WERI-Rb-1 (cell line): ENCODE data around the gene ANKRD49.

Experiments
- DNase-seq: peaks from one replicate; pipeline ENCODE4 v3.0.0-alpha.2; 2020
- H3K27ac ChIP-seq: fragments of 250-450 bp; sonication (Bioruptor Pico); 2 replicates; pipeline ENCODE4 v1.5.1; 2020; ENCODE audit warnings: mild to moderate bottlenecking, moderate library complexity
- H3K27me3 ChIP-seq: fragments of 250-450 bp; sonication (Bioruptor Pico); 2 replicates; pipeline ENCODE4 v1.5.1; 2021; ENCODE audit warnings: mild to moderate bottlenecking, low read depth, moderate library complexity; ENCODE audit not compliant: insufficient read depth, severe bottlenecking
- H3K36me3 ChIP-seq: fragments of 250-450 bp; sonication (Bioruptor Pico); 2 replicates; pipeline ENCODE4 v1.5.1; 2020; ENCODE audit warnings: mild to moderate bottlenecking, moderate library complexity
- H3K4me3 ChIP-seq: 2 replicates; pipeline ENCODE4 v1.5.1; 2011; ENCODE audit warnings: low read depth, mild to moderate bottlenecking, control low read depth, low read length
- H3K9me3 ChIP-seq: fragments of 250-450 bp; sonication (Bioruptor Pico); 2 replicates; pipeline ENCODE4 v1.5.1; 2021; ENCODE audit warnings: mild to moderate bottlenecking, moderate library complexity; ENCODE audit not compliant: severe bottlenecking
- CTCF ChIP-seq: IDR thresholded peaks from 2 replicates; pipeline ENCODE4 v1.5.1; 2011; ENCODE audit warnings: low read depth, mild to moderate bottlenecking, control low read depth, inconsistent platforms, low read length

ANKRD49 gene

DNA sequence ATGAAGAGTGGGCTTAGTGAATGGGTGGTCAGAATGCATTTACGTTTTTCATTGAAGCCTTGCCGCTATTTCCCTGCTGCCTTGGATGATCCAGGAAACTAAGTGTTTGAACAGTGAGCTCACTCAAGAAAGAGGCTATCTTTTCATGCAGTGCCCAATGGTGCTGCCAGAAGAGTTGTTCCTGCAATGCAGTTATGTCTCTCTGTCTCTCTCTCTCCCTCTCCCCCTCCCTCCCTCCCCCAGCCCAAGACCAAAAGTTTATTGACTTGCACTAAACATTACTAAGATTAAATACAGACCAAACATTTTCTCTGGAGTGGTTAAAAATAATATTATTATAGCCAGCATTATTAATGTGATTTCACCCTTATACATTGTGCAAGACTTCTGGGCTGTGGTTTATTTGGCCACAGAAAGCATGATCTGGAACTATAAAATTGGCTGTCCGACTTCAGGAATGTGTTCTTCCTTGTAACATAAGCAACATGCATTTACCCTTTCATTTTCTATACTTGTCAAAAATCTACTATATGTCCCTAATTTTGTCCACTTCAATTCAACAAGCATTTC lies 43.3 kb downstream of the ANKRD49 start:
- TF ChIP-seq CTCF: no peak
- no peak for DNase-seq
- no peaks in the 10 kb centered on the region for H3K36me3 ChIP-seq
- H3K27me3 ChIP-seq: no peaks in the 10 kb centered on the region
- H3K27ac ChIP-seq: no peak overlapping the region
- no peak overlapping the region for H3K4me3 ChIP-seq
- no peaks in the 10 kb centered on the region for H3K9me3 ChIP-seq

GRCh38 chr11:94539420-94539819 lies 45.6 kb downstream of the ANKRD49 start:
- Histone ChIP-seq H3K4me3 (no peak overlapping the region), H3K9me3 (no peaks in the 10 kb centered on the region), H3K36me3 (no peaks in the 10 kb centered on the region), H3K27ac (no peak overlapping the region), H3K27me3 (no peaks in the 10 kb centered on the region)
- no peak for TF ChIP-seq CTCF
- DNase-seq: no peak

- no peaks in the 10 kb centered on the region for H3K27me3 ChIP-seq
- no peaks in the 10 kb centered on the region for H3K9me3 ChIP-seq
- H3K36me3 ChIP-seq: peaks cover 10% of the 10 kb centered on the region; the same call in 1 of the 2 replicates
- TF ChIP-seq CTCF: no peak
- DNase-seq: peak; percentile 88
- peak within 1 kb of the TSS; percentile 68 for H3K4me3 ChIP-seq
- peak within 1 kb of the TSS; percentile 95 for H3K27ac ChIP-seq
Measured at GRCh38 chr11:94543695-94544645, 50.2 kb downstream of the ANKRD49 start, which contains the start of gene FUT4. FUT4 (plus strand) TSS chr11:94543921; CDS start chr11:94544134, 213 bp downstream.

- Histone ChIP-seq H3K4me3 (peak overlapping the region; percentile 68), H3K36me3 (peaks cover 10% of the 10 kb centered on the region; the same call in 1 of the 2 replicates), H3K27ac (peak overlapping the region; percentile 95), H3K9me3 (no peaks in the 10 kb centered on the region), H3K27me3 (no peaks in the 10 kb centered on the region)
- no peak for DNase-seq
- no peak for TF ChIP-seq CTCF
Measured at GRCh38 chr11:94544646-94545263, 51.0 kb downstream of the ANKRD49 start.

GRCh38 chr11:94545264-94546161 lies 51.7 kb downstream of the ANKRD49 start:
- Histone ChIP-seq H3K27me3 (no peaks in the 10 kb centered on the region), H3K27ac (no peak overlapping the region), H3K9me3 (no peaks in the 10 kb centered on the region), H3K36me3 (peaks cover 10% of the 10 kb centered on the region; the same call in 1 of the 2 replicates), H3K4me3 (no peak overlapping the region; the same call in 1 of the 2 replicates)
- no peak for TF ChIP-seq CTCF
- no peak for DNase-seq
